ENCODE results near the gene RAPGEF5.

The RAPGEF5 gene

GRCh38 chr7:22377703-22378102, 20.7 kb upstream of the RAPGEF5 start:
- no peak for DNase-seq (ENCODE audit: low spot score)

GRCh38 chr7:22375359-22376048, 18.6 kb upstream of the RAPGEF5 start:
- DNase-seq (ENCODE audit: low spot score): no peak

GRCh38 chr7:22373911-22374310, 17.0 kb upstream of the RAPGEF5 start:
- DNase-seq (ENCODE audit: low spot score): no peak

GRCh38 chr7:22373388-22373787, 16.4 kb upstream of the RAPGEF5 start:
- DNase-seq (ENCODE audit: low spot score): no peak

GRCh38 chr7:22372863-22373262, 15.9 kb upstream of the RAPGEF5 start:
- no peak for DNase-seq (ENCODE audit: low spot score)

GRCh38 chr7:22371878-22372277, 14.9 kb upstream of the RAPGEF5 start:
- no peak for DNase-seq (ENCODE audit: low spot score)

- no peak for DNase-seq (ENCODE audit: low spot score)
These were observed 7.9 kb upstream of the RAPGEF5 start for GRCh38 chr7:22364900-22365299.

GRCh38 chr7:22363756-22364422, 6.9 kb upstream of the RAPGEF5 start:
- no peak for DNase-seq (ENCODE audit: low spot score)

- DNase-seq (ENCODE audit: low spot score): no peak
These were observed 4.8 kb upstream of the RAPGEF5 start for GRCh38 chr7:22361795-22362194.

- DNase-seq (ENCODE audit: low spot score): no peak
These were observed 4.4 kb upstream of the RAPGEF5 start for GRCh38 chr7:22361320-22361719.

- no peak for DNase-seq (ENCODE audit: low spot score)
These were observed 2.1 kb upstream of the RAPGEF5 start for GRCh38 chr7:22358820-22359697.

GRCh38 chr7:22357311-22358175, 589 bp upstream of the RAPGEF5 start:
- no peak for DNase-seq (ENCODE audit: low spot score)

- no peak for DNase-seq (ENCODE audit: low spot score)
These were observed 803 bp downstream of the RAPGEF5 start for GRCh38 chr7:22356010-22356691.

- no peak for DNase-seq (ENCODE audit: low spot score)
These were observed 1.3 kb downstream of the RAPGEF5 start for GRCh38 chr7:22355620-22356009.

- DNase-seq (ENCODE audit: low spot score): no peak
These were observed 2.5 kb downstream of the RAPGEF5 start for GRCh38 chr7:22354462-22354861.

- no peak for DNase-seq (ENCODE audit: low spot score)
These were observed 4.1 kb downstream of the RAPGEF5 start for GRCh38 chr7:22352887-22353286.

- no peak for DNase-seq (ENCODE audit: low spot score)
These were observed 5.1 kb downstream of the RAPGEF5 start for GRCh38 chr7:22351878-22352277.

- DNase-seq (ENCODE audit: low spot score): no peak
These were observed 5.6 kb downstream of the RAPGEF5 start for GRCh38 chr7:22351329-22351692.

GRCh38 chr7:22350466-22351328, 6.3 kb downstream of the RAPGEF5 start:
- DNase-seq (ENCODE audit: low spot score): no peak

GRCh38 chr7:22348379-22348778, 8.6 kb downstream of the RAPGEF5 start:
- no peak for DNase-seq (ENCODE audit: low spot score)
